A549 treated with CORT108297 at 1 μM for 4 hours (cell line): ENCODE results near the gene ASIP. TPM values are rescaled to one million over a fixed set of nuclear protein-coding genes. Genes with fewer than 3 reads are reported as not detected.

Experiments
- total RNA-seq: library from RNA; stranded (reverse); fragments of 200-300 nt; extraction: Qiagen RNA extraction; gene quantifications from 5 replicates; pipeline ENCODE4 v1.2.3, GENCODE V29; 2022

ASIP gene
- total RNA-seq: not detected in 5 replicates

GRCh38 chr20:34240693-34241615, at the start of gene ASIP:
Gene ASIP (plus strand): TSS chr20:34241423. CDS start chr20:34260375, 18,952 bp downstream.

GRCh38 chr20:34302723-34303533, 61.7 kb downstream of the ASIP start, which contains the start of gene AHCY:
Gene AHCY (minus strand): TSS chr20:34303355. CDS start chr20:34303270, 85 bp downstream.

Other genes with a start within 250 kb of the ASIP start
- gene RALY, start 247.5 kb upstream of the ASIP start, total RNA-seq: 118 to 158 TPM (median 156 TPM) in 5 replicates
- 93.0 to 135 TPM (median 96.9 TPM) in 5 replicates for gene EIF2S2, start 129.2 kb upstream of the ASIP start, total RNA-seq
- gene AHCY, start 61.9 kb downstream of the ASIP start, total RNA-seq: 311 to 333 TPM (median 327 TPM) in 5 replicates
- gene ITCH, start 121.8 kb downstream of the ASIP start, total RNA-seq: 21.8 to 33.4 TPM (median 31.1 TPM) in 5 replicates